HEK293T (cell line): ENCODE measurements around the gene CSTB.
A peak's percentile ranks its signal among the peaks of the same experiment; 100 is the strongest.

ENCODE experiments used
- CTCF ChIA-PET: fragments of 350-600 bp; formaldehyde crosslinking; extraction: SDS; loops from one replicate; lab custom pipeline; 2021; ENCODE audit warnings: antibody characterized with exemption, inconsistent platforms; lab: Yijun Ruan, JAX
- POLR2A ChIA-PET: fragments of 350-600 bp; formaldehyde crosslinking; extraction: SDS; loops from one replicate; lab custom pipeline; 2020; ENCODE audit warnings: antibody characterized with exemption, inconsistent platforms; lab: Yijun Ruan, JAX
- DNase-seq: peaks from one replicate; pipeline ENCODE4 v3.0.0; 2012; ENCODE audit warnings: mixed read lengths; ENCODE audit errors: extremely low spot score
- ARNT ChIP-seq: fragments of 450-650 bp; IDR thresholded peaks from 2 replicates; pipeline ENCODE4 v1.6.1; 2017; ENCODE audit warnings: mild to moderate bottlenecking
- BHLHE40 ChIP-seq: fragments of 450-650 bp; IDR thresholded peaks from 2 replicates; pipeline ENCODE4 v1.6.1; 2016; ENCODE audit warnings: mild to moderate bottlenecking, moderate library complexity, borderline replicate concordance
- CTBP1 ChIP-seq: fragments of 450-650 bp; IDR thresholded peaks from 2 replicates; pipeline ENCODE4 v1.6.1; 2016; ENCODE audit warnings: borderline replicate concordance
- ELF4 ChIP-seq: fragments of 450-650 bp; IDR thresholded peaks from 2 replicates; pipeline ENCODE4 v1.6.1; 2017; ENCODE audit warnings: antibody characterized with exemption
- FOXA1 ChIP-seq: fragments of 450-650 bp; IDR thresholded peaks from 2 replicates; pipeline ENCODE4 v1.6.1; 2016; ENCODE audit warnings: mild to moderate bottlenecking
- FOXK2 ChIP-seq: fragments of 450-650 bp; IDR thresholded peaks from 2 replicates; pipeline ENCODE4 v1.6.1; 2016; ENCODE audit warnings: mild to moderate bottlenecking
- FOXM1 ChIP-seq: fragments of 450-650 bp; IDR thresholded peaks from 2 replicates; pipeline ENCODE4 v1.6.1; 2017; ENCODE audit warnings: mild to moderate bottlenecking, borderline replicate concordance
- HDGF ChIP-seq: fragments of 450-650 bp; IDR thresholded peaks from 2 replicates; pipeline ENCODE4 v1.6.1; 2017; ENCODE audit warnings: antibody characterized with exemption, borderline replicate concordance
- L3MBTL2 ChIP-seq: fragments of 450-650 bp; conservative IDR thresholded peaks from 2 replicates; pipeline ENCODE4 v1.6.1; 2016; ENCODE audit warnings: mild to moderate bottlenecking
- LEF1 ChIP-seq: fragments of 450-650 bp; IDR thresholded peaks from 2 replicates; pipeline ENCODE4 v1.6.1; 2017; ENCODE audit warnings: mild to moderate bottlenecking, borderline replicate concordance
- NFRKB ChIP-seq: fragments of 450-650 bp; IDR thresholded peaks from 2 replicates; pipeline ENCODE4 v1.6.1; 2016; ENCODE audit warnings: mild to moderate bottlenecking, moderate library complexity
- PKNOX1 ChIP-seq: fragments of 450-650 bp; IDR thresholded peaks from 2 replicates; pipeline ENCODE4 v1.6.1; 2016
- SP1 ChIP-seq: fragments of 450-650 bp; IDR thresholded peaks from 2 replicates; pipeline ENCODE4 v1.6.1; 2017
- SUZ12 ChIP-seq: fragments of 450-650 bp; IDR thresholded peaks from 2 replicates; pipeline ENCODE4 v1.6.1; 2016; ENCODE audit warnings: mild to moderate bottlenecking
- TARDBP ChIP-seq: fragments of 450-650 bp; IDR thresholded peaks from 2 replicates; pipeline ENCODE4 v1.6.1; 2016
- ZNF384 ChIP-seq: fragments of 450-650 bp; IDR thresholded peaks from 2 replicates; pipeline ENCODE4 v1.6.1; 2016

The CSTB gene

GRCh38 chr21:43811262-43812105, 35.4 kb upstream of the CSTB start:
- CTCF ChIA-PET, result interaction anchor here (1.6 to 2.0 kb wide), 2 partner anchors 127 to 164 kb away, joined by 6 to 8 read pairs; no protein-coding TSS in a partner anchor
- TF ChIP-seq L3MBTL2, result no peak
- TF ChIP-seq BHLHE40, result no peak
- TF ChIP-seq NFRKB, result no peak
- TF ChIP-seq FOXA1, result no peak
- TF ChIP-seq SUZ12, result no peak
- TF ChIP-seq FOXK2, result no peak
- TF ChIP-seq HDGF, result no peak
- no peak for TF ChIP-seq ELF4
- TF ChIP-seq FOXM1, result no peak
- TF ChIP-seq TARDBP, result no peak
- no peak for TF ChIP-seq LEF1
- no peak for TF ChIP-seq ZNF384
- TF ChIP-seq PKNOX1, result no peak

GRCh38 chr21:43810505-43811261, 34.6 kb upstream of the CSTB start:
- CTCF ChIA-PET, result interaction anchor here (0.6 to 2.0 kb wide), 4 partner anchors 21 to 165 kb away, joined by 3 to 8 read pairs (median 5); partner anchors contain the start of gene RRP1
- TF ChIP-seq BHLHE40 (no peak), HDGF (0 out of 2 replicates have a peak, but pooled peaks have one; percentile 67), ZNF384 (no peak)
- POLR2A ChIA-PET, result no interaction called here
- peak; percentile 96 for DNase-seq

More at GRCh38 chr21:43811262-43812105, 35.4 kb upstream of the CSTB start:
- no peak for DNase-seq
- POLR2A ChIA-PET, result no interaction called here

GRCh38 chr21:43809853-43810504, 33.9 kb upstream of the CSTB start:
- ChIA-PET CTCF (interaction anchor here (0.6 to 2.0 kb wide), 3 partner anchors 20 to 132 kb away, joined by 3 to 6 read pairs (median 4); partner anchors contain the start of gene RRP1), POLR2A (no interaction called here)
- no peak for TF ChIP-seq SUZ12
- no peak for TF ChIP-seq LEF1
- no peak for TF ChIP-seq ARNT
- no peak for TF ChIP-seq TARDBP
- no peak for TF ChIP-seq FOXK2
- no peak for TF ChIP-seq FOXA1
- no peak for TF ChIP-seq NFRKB
- TF ChIP-seq BHLHE40, result no peak
- no peak for TF ChIP-seq HDGF
- DNase-seq, result no peak

- TF ChIP-seq FOXK2 (no peak), SP1 (no peak), FOXA1 (no peak), ELF4 (no peak)
- no peak for DNase-seq
- POLR2A ChIA-PET, result no interaction called here
- CTCF ChIA-PET, result interaction anchor here (1.6 to 2.0 kb wide), 2 partner anchors 129 to 166 kb away, joined by 4 to 6 read pairs; no protein-coding TSS in a partner anchor
Observed at GRCh38 chr21:43809346-43809799, 33.3 kb upstream of the CSTB start.

GRCh38 chr21:43808832-43809251, 32.7 kb upstream of the CSTB start:
- no peak for DNase-seq
- POLR2A ChIA-PET, result interaction anchor here (1.1 kb wide), 1 partner anchor 80 kb away, joined by 3 read pairs; no protein-coding TSS in a partner anchor
- CTCF ChIA-PET, result interaction anchor here (0.8 to 1.6 kb wide), 2 partner anchors 53 to 166 kb away, joined by 4 read pairs; no protein-coding TSS in a partner anchor
- TF ChIP-seq SP1 (no peak), FOXK2 (no peak), L3MBTL2 (no peak), FOXA1 (no peak), ELF4 (no peak), TARDBP (no peak), ZNF384 (no peak), CTBP1 (no peak), FOXM1 (no peak), SUZ12 (no peak), HDGF (no peak)

- DNase-seq, result no peak
- ChIA-PET POLR2A (interaction anchor here (1.1 kb wide), 1 partner anchor 79 kb away, joined by 3 read pairs; no protein-coding TSS in a partner anchor), CTCF (interaction anchor here (0.8 to 1.6 kb wide), 2 partner anchors 54 to 167 kb away, joined by 4 read pairs; no protein-coding TSS in a partner anchor)
- TF ChIP-seq BHLHE40, result no peak
- TF ChIP-seq PKNOX1, result no peak
- TF ChIP-seq L3MBTL2, result no peak
- no peak for TF ChIP-seq ELF4
- no peak for TF ChIP-seq SUZ12
- no peak for TF ChIP-seq CTBP1
- TF ChIP-seq FOXM1, result no peak
- no peak for TF ChIP-seq FOXK2
- TF ChIP-seq HDGF, result no peak
- TF ChIP-seq FOXA1, result no peak
- TF ChIP-seq NFRKB, result no peak
- no peak for TF ChIP-seq LEF1
- TF ChIP-seq TARDBP, result no peak
- no peak for TF ChIP-seq ZNF384
- no peak for TF ChIP-seq ARNT
- TF ChIP-seq SP1, result no peak
Observed at GRCh38 chr21:43808367-43808766, 32.3 kb upstream of the CSTB start.
